Epithelial cell of esophagus (primary cell): ENCODE results near the gene ACY1.
A peak's percentile ranks its signal among the peaks of the same experiment; 100 is the strongest.

ENCODE experiments used
- DNase-seq: peaks from one replicate; pipeline ENCODE4 v3.0.0; 2010; ENCODE audit warnings: low read depth
- H3K4me3 ChIP-seq: 2 replicates; pipeline ENCODE4 v1.5.1; 2011; ENCODE audit warnings: mild to moderate bottlenecking, low read length, control low read depth
- TF ChIP-seq, protein P1 (sequence below): IDR thresholded peaks from 2 replicates; pipeline ENCODE4 v1.5.1; 2011; ENCODE audit warnings: low read depth, mild to moderate bottlenecking, low read length, control low read depth, inconsistent platforms; ENCODE audit not compliant: insufficient read depth; ENCODE audit errors: missing control alignments

Gene ACY1

DNA sequence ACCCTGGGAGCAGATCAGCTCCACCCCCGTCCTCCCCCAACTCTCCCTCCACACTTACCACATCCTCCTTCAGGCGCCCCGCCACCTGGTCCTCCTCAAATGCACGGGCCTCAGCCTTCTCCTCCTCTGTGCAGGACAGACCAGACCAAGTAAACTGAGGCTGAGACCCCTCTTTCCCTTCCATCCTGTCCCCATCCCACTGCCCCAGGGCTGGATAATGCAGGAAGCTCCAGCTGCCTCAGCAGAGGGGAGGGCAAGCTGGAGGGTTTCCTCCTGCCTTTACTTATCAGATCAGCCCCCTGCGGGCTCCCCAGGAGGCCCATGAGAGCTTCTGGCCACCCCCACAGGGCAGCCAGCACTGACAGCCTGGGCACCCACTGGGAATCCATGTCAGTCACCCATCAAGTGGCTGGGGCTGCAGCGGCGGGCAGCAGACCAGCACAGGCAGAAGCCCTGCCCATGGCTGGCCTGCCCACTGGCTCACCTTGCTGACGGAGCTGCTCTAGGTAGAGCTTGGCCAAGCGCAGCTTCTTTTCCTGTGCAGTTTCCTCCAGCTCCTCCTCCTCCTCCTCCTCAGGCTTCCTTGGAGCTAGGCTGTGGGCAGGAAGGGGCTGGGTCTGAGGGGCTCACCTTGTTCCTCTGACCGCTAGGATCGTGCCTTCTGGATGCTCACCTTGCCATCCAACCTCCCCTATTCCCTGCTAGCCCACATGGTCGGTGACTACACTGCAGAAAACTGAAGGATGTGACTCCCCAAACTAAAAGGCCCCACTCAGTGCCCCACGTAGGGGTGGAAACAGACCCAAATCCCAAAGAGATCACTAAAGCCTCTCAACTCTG lies 45.5 kb upstream of the ACY1 start:
- no peak overlapping the region for H3K4me3 ChIP-seq
- no peak for DNase-seq
- TF ChIP-seq, protein P1, sequence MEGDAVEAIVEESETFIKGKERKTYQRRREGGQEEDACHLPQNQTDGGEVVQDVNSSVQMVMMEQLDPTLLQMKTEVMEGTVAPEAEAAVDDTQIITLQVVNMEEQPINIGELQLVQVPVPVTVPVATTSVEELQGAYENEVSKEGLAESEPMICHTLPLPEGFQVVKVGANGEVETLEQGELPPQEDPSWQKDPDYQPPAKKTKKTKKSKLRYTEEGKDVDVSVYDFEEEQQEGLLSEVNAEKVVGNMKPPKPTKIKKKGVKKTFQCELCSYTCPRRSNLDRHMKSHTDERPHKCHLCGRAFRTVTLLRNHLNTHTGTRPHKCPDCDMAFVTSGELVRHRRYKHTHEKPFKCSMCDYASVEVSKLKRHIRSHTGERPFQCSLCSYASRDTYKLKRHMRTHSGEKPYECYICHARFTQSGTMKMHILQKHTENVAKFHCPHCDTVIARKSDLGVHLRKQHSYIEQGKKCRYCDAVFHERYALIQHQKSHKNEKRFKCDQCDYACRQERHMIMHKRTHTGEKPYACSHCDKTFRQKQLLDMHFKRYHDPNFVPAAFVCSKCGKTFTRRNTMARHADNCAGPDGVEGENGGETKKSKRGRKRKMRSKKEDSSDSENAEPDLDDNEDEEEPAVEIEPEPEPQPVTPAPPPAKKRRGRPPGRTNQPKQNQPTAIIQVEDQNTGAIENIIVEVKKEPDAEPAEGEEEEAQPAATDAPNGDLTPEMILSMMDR: no peak

GRCh38 chr3:51938780-51939425 lies 44.4 kb upstream of the ACY1 start:
- DNase-seq: no peak
- H3K4me3 ChIP-seq: no peak overlapping the region
- TF ChIP-seq, protein P1: no peak

DNA sequence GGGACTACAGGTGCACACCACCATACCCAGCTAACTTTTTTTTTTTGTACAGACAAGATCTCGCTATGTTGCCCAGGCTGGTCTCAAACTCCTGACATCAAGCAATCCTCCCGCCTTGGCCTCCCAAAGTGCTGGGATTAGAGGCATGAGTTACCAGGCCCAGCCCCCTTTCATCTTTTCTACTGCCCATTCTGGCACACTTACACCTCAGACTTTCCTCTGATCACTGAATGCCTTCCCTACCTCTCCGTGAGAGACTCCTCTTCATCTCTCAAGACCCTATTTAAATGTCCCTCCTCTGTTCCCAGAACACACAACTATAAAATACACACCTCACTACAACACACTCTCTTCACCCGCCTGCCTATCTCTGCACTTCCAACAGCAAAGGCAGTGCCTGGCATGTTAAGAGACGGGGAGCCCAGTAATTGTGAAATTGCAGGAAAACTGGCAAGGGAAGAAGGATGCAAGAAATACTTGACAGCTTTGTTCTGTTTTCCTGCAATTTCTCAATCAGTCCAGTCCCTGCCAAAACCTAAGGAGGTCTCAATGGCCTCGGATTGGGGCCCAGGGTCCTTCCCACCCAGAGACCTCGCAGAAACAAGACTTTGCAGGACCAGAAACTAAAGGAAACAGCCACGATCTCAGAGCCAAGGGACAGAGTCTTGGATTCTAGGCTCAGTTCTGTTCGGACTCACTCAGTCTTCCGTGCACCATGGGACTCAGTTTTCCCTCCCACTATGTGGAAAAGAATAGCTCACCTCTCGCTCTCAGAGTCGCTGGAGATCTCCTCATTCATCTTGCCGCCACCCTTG lies 42.5 kb upstream of the ACY1 start:
- TF ChIP-seq, protein P1: no peak
- peak overlapping the region; percentile 82 for H3K4me3 ChIP-seq
- DNase-seq: peak; percentile 23

DNA sequence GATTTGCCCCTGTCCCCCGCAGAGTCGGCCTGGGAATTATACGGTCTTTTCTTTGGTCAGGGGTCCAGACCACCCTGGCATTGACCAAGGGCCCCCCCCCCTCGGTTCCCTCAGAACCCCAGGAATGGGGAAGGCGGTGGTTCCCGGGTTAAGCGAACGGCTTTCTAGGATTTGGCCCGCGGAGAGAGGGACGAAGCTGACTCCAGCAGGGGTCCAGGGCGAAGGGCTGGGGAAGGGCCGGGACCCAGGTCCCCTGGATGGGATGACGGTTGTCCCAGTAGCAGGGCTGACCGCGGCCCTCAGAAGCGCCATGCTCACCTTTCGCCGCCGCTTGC lies 41.9 kb upstream of the ACY1 start:
- TF ChIP-seq, protein P1: no peak
- DNase-seq: no peak

GRCh38 chr3:51941798-51942602 lies 41.3 kb upstream of the ACY1 start, which contains the start of the genes PARP3 and RRP9:
PARP3 (plus strand) TSS chr3:51942363; CDS start chr3:51943356, 993 bp downstream.
RRP9 (minus strand) TSS chr3:51941904; CDS start chr3:51941867, 37 bp downstream.
- TF ChIP-seq, protein P1: peak; percentile 98
- H3K4me3 ChIP-seq: peak within 1 kb of the TSS; percentile 82
- DNase-seq: peak; percentile 100

More for the DNA sequence above, 41.9 kb upstream of the ACY1 start:
- H3K4me3 ChIP-seq: peak overlapping the region; percentile 82
